ENCODE measurements around the gene STAB2.

- TF ChIP-seq CTCF (conservative IDR thresholded peaks at IDR 0.05; ENCODE audit: low read depth, low read length) (no peak), POLR2A (IDR thresholded peaks at IDR 0.05; ENCODE audit: low read depth, low read length) (no peak)
Observed at GRCh38 chr12:103600967-103601728, 14.1 kb downstream of the STAB2 start.
